HepG2 (cell line): ENCODE results near the gene C14orf119. TPM values are rescaled to one million over a fixed set of nuclear protein-coding genes. Genes with fewer than 3 reads are reported as not detected.

ENCODE experiments used
- AGO1 ChIP-seq: fragments of 200-400 bp; formaldehyde crosslinking; IDR thresholded peaks from 2 replicates; pipeline ENCODE4 v1.6.1; 2017; ENCODE audit warnings: mild to moderate bottlenecking, low read depth, low read length, moderate library complexity; ENCODE audit not compliant: poor library complexity, severe bottlenecking
- CEBPG ChIP-seq: IDR thresholded peaks from 2 replicates; pipeline ENCODE4 v1.6.1; 2016
- GABPB1 ChIP-seq: IDR thresholded peaks from 2 replicates; pipeline ENCODE4 v1.6.1; 2016; ENCODE audit warnings: mild to moderate bottlenecking, missing genetic modification reagents, moderate library complexity, missing compliant biosample characterization
- MIER2 ChIP-seq: IDR thresholded peaks from 2 replicates; pipeline ENCODE4 v1.6.1; 2016; ENCODE audit warnings: missing biosample characterization, missing genetic modification reagents
- NCOA2 ChIP-seq: sonication (generic); formaldehyde crosslinking; IDR thresholded peaks from 2 replicates; pipeline ENCODE4 v1.8.0; 2022; ENCODE audit warnings: inconsistent platforms
- NFYB ChIP-seq: sonication (generic); formaldehyde crosslinking; IDR thresholded peaks from 2 replicates; pipeline ENCODE4 v1.4.0; 2020; ENCODE audit warnings: missing genetic modification reagents
- PRMT3 ChIP-seq: sonication (generic); formaldehyde crosslinking; IDR thresholded peaks from 2 replicates; pipeline ENCODE4 v1.8.1; 2022; ENCODE audit warnings: low read depth, mild to moderate bottlenecking, moderate library complexity, missing genetic modification reagents, borderline replicate concordance
- RAD21 ChIP-seq: fragments of 450-650 bp; formaldehyde crosslinking; IDR thresholded peaks from 2 replicates; pipeline ENCODE4 v1.5.0; 2020; ENCODE audit warnings: mild to moderate bottlenecking
- U2AF1 ChIP-seq: fragments of 200-400 bp; formaldehyde crosslinking; optimal IDR thresholded peaks from 2 replicates; pipeline ENCODE3; 2017; ENCODE audit warnings: mild to moderate bottlenecking, low read depth, low read length
- ZBTB7A ChIP-seq: sonication (generic); formaldehyde crosslinking; IDR thresholded peaks from 2 replicates; pipeline ENCODE4 v1.8.0; 2022; ENCODE audit warnings: mild to moderate bottlenecking, missing genetic modification reagents
- ZNF17 ChIP-seq: sonication (generic); formaldehyde crosslinking; IDR thresholded peaks from 2 replicates; pipeline ENCODE4 v1.5.0; 2020; ENCODE audit warnings: mild to moderate bottlenecking, missing genetic modification reagents
- ZNF180 ChIP-seq: sonication (generic); formaldehyde crosslinking; IDR thresholded peaks from 2 replicates; pipeline ENCODE4 v1.4.0; 2020; ENCODE audit warnings: low read depth, missing genetic modification reagents, borderline replicate concordance
- ZNF747 ChIP-seq: sonication (generic); formaldehyde crosslinking; IDR thresholded peaks from 2 replicates; pipeline ENCODE4 v1.8.1; 2023; ENCODE audit warnings: missing genetic modification reagents, mild to moderate bottlenecking, borderline replicate concordance
- ZNF777 ChIP-seq: sonication (generic); formaldehyde crosslinking; IDR thresholded peaks from 2 replicates; pipeline ENCODE4 v1.4.0; 2020; ENCODE audit warnings: missing genetic modification reagents
- ZNF891 ChIP-seq: sonication (generic); formaldehyde crosslinking; IDR thresholded peaks from 2 replicates; pipeline ENCODE4 v1.5.0; 2020; ENCODE audit warnings: mild to moderate bottlenecking, missing genetic modification reagents
- polyA plus RNA-seq, 8 experiments: library from polyadenylated mRNA; depleted of rRNA in 3 of 8; stranded (reverse) in 7 of 8; unstranded in 1 of 8; fragments of >200 nt; fragmentation: Illumina TruSeq in 4 of 8; extraction: Trizol in 4 of 8; gene quantifications; 2 replicates each; pipeline versions ENCODE4 v1.2.1 to v1.2.3, GENCODE V29; 2011 to 2016; ENCODE audit warnings: low read depth in 4 of 8, missing spikeins in 1 of 8, mixed read lengths in 1 of 8; ENCODE audit not compliant: insufficient read depth in 1 of 8
- total RNA-seq, 5 experiments: library from RNA; depleted of rRNA; stranded (reverse); fragments of >200 nt; fragmentation: Illumina TruSeq; extraction: Trizol; gene quantifications; 2 replicates each; pipeline ENCODE4 v1.2.3, GENCODE V29; 2016; ENCODE audit warnings: low read depth in 1 of 5
- TF ChIP-seq, protein P1 (sequence below): sonication (generic); formaldehyde crosslinking; IDR thresholded peaks from 2 replicates; pipeline ENCODE4 v1.5.0; 2020; ENCODE audit warnings: missing genetic modification reagents
- TF ChIP-seq, protein P2 (sequence below): IDR thresholded peaks from 2 replicates; pipeline ENCODE4 v1.6.1; 2018; ENCODE audit warnings: missing genetic modification reagents, mild to moderate bottlenecking, missing compliant biosample characterization
- TF ChIP-seq, protein P3 (sequence below): sonication (generic); formaldehyde crosslinking; IDR thresholded peaks from 2 replicates; pipeline ENCODE4 v1.5.0; 2020; ENCODE audit warnings: missing genetic modification reagents
- TF ChIP-seq, protein P4 (sequence below): sonication (generic); formaldehyde crosslinking; IDR thresholded peaks from 2 replicates; pipeline ENCODE4 v1.4.0; 2020; ENCODE audit warnings: missing genetic modification reagents
- TF ChIP-seq, protein P5 (sequence below): sonication (generic); formaldehyde crosslinking; IDR thresholded peaks from 2 replicates; pipeline ENCODE4 v1.9.0; 2021; ENCODE audit warnings: missing genetic modification reagents, mild to moderate bottlenecking, borderline replicate concordance
- TF ChIP-seq, protein P6 (sequence below): IDR thresholded peaks from 2 replicates; pipeline ENCODE4 v1.6.1; 2016; ENCODE audit warnings: missing genetic modification reagents, missing compliant biosample characterization
- TF ChIP-seq, protein P7 (sequence below): sonication (generic); formaldehyde crosslinking; IDR thresholded peaks from 2 replicates; pipeline ENCODE4 v1.5.0; 2020; ENCODE audit warnings: mild to moderate bottlenecking, missing genetic modification reagents

C14orf119 gene
- total and polyA plus RNA-seq, 2 of the 13 experiments (the other 11 are each of a cell fraction or from before 2014, with no cell fraction given) = 117 to 206 TPM

DNA sequence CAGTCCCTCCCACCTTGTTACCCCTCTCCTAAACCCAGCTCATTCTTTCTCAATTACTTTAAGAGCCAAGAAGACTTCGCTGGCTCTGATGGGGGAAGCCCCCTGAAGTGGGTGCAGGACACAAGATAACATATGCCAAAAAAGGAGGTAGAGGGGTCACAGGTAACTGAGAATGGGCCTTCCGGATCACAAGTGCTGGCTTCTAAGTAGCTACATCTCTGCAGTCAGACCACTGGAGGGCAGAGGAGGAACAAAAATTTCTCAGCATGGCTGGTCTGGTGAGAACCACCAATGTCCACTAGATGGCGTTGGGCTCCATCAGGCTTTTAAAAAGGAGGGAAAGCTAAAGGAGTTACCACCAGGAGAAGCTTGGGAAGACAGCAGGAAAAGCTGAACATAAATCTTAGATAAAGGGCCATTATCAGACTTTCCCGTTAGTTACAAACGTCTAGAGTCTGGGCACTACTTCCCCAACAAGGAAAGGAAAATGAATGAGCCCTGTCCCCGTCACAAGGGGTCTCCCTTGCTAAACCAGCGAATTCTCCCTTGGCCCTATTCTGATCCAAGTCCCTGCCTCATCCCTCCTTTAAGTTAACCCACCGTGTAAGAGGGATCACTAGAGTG lies 26.4 kb upstream of the C14orf119 start (continued):
- peak; percentile 49; the same call in 1 of the 2 replicates for TF ChIP-seq CEBPG (CRISPR knock-in tag)
- peak; percentile 61 for TF ChIP-seq U2AF1
- TF ChIP-seq PRMT3 = no peak
- TF ChIP-seq ZNF17 = no peak
- TF ChIP-seq ZNF777 = peak; percentile 58; the same call in 1 of the 2 replicates
- TF ChIP-seq, protein P1, sequence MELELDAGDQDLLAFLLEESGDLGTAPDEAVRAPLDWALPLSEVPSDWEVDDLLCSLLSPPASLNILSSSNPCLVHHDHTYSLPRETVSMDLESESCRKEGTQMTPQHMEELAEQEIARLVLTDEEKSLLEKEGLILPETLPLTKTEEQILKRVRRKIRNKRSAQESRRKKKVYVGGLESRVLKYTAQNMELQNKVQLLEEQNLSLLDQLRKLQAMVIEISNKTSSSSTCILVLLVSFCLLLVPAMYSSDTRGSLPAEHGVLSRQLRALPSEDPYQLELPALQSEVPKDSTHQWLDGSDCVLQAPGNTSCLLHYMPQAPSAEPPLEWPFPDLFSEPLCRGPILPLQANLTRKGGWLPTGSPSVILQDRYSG (CRISPR knock-in tag) = no peak
- no peak for TF ChIP-seq AGO1
- TF ChIP-seq, protein P2, sequence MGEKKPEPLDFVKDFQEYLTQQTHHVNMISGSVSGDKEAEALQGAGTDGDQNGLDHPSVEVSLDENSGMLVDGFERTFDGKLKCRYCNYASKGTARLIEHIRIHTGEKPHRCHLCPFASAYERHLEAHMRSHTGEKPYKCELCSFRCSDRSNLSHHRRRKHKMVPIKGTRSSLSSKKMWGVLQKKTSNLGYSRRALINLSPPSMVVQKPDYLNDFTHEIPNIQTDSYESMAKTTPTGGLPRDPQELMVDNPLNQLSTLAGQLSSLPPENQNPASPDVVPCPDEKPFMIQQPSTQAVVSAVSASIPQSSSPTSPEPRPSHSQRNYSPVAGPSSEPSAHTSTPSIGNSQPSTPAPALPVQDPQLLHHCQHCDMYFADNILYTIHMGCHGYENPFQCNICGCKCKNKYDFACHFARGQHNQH = peak; percentile 81; the same call in 1 of the 2 replicates
- TF ChIP-seq ZBTB7A (CRISPR knock-in tag) = no peak
- TF ChIP-seq MIER2 (CRISPR knock-in tag) = 0 out of 2 replicates have a peak, but pooled peaks have one; percentile 57
- no peak for TF ChIP-seq ZNF891
- no peak for TF ChIP-seq NFYB
- TF ChIP-seq, protein P3, sequence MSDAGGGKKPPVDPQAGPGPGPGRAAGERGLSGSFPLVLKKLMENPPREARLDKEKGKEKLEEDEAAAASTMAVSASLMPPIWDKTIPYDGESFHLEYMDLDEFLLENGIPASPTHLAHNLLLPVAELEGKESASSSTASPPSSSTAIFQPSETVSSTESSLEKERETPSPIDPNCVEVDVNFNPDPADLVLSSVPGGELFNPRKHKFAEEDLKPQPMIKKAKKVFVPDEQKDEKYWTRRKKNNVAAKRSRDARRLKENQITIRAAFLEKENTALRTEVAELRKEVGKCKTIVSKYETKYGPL = no peak
- no peak for TF ChIP-seq ZNF747
- TF ChIP-seq RAD21 (CRISPR knock-in tag) = peak; percentile 94
- TF ChIP-seq ZNF180 = no peak
- no peak; the same call in 1 of the 2 replicates for TF ChIP-seq NCOA2 (CRISPR knock-in tag)
- TF ChIP-seq GABPB1 (CRISPR knock-in tag) = peak; percentile 28; the same call in 1 of the 2 replicates
- TF ChIP-seq, protein P4, sequence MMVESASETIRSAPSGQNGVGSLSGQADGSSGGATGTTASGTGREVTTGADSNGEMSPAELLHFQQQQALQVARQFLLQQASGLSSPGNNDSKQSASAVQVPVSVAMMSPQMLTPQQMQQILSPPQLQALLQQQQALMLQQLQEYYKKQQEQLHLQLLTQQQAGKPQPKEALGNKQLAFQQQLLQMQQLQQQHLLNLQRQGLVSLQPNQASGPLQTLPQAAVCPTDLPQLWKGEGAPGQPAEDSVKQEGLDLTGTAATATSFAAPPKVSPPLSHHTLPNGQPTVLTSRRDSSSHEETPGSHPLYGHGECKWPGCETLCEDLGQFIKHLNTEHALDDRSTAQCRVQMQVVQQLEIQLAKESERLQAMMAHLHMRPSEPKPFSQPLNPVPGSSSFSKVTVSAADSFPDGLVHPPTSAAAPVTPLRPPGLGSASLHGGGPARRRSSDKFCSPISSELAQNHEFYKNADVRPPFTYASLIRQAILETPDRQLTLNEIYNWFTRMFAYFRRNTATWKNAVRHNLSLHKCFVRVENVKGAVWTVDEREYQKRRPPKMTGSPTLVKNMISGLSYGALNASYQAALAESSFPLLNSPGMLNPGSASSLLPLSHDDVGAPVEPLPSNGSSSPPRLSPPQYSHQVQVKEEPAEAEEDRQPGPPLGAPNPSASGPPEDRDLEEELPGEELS (CRISPR knock-in tag) = no peak
- TF ChIP-seq, protein P5, sequence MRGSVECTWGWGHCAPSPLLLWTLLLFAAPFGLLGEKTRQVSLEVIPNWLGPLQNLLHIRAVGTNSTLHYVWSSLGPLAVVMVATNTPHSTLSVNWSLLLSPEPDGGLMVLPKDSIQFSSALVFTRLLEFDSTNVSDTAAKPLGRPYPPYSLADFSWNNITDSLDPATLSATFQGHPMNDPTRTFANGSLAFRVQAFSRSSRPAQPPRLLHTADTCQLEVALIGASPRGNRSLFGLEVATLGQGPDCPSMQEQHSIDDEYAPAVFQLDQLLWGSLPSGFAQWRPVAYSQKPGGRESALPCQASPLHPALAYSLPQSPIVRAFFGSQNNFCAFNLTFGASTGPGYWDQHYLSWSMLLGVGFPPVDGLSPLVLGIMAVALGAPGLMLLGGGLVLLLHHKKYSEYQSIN = no peak
- TF ChIP-seq, protein P6, sequence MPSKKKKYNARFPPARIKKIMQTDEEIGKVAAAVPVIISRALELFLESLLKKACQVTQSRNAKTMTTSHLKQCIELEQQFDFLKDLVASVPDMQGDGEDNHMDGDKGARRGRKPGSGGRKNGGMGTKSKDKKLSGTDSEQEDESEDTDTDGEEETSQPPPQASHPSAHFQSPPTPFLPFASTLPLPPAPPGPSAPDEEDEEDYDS = no peak; the same call in 1 of the 2 replicates
- TF ChIP-seq, protein P7, sequence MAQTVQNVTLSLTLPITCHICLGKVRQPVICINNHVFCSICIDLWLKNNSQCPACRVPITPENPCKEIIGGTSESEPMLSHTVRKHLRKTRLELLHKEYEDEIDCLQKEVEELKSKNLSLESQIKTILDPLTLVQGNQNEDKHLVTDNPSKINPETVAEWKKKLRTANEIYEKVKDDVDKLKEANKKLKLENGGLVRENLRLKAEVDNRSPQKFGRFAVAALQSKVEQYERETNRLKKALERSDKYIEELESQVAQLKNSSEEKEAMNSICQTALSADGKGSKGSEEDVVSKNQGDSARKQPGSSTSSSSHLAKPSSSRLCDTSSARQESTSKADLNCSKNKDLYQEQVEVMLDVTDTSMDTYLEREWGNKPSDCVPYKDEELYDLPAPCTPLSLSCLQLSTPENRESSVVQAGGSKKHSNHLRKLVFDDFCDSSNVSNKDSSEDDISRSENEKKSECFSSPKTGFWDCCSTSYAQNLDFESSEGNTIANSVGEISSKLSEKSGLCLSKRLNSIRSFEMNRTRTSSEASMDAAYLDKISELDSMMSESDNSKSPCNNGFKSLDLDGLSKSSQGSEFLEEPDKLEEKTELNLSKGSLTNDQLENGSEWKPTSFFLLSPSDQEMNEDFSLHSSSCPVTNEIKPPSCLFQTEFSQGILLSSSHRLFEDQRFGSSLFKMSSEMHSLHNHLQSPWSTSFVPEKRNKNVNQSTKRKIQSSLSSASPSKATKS (CRISPR knock-in tag) = peak; percentile 68; the same call in 1 of the 2 replicates
